Right lobe of liver (tissue), 4 donors: ENCODE results near the gene CEP250.

ENCODE experiments used
- POLR2A ChIP-seq: fragments of 450-650 bp; IDR thresholded peaks from one replicate; pipeline ENCODE4 v1.6.1; 2017; ENCODE audit warnings: antibody characterized with exemption, mild to moderate bottlenecking
- TF ChIP-seq, protein P1 (sequence below), 4 donors: fragments of 200-600 bp in 3 of 4; fragments of 450-650 bp in 1 of 4; IDR thresholded peaks; one replicate each; pipeline versions ENCODE4 v1.5.1 to v1.8.0; 2016 to 2022; ENCODE audit warnings: antibody characterized with exemption in 4 of 4, mild to moderate bottlenecking in 2 of 4
- donor health status: DM: no; HTN: no; CAD: no.
- donor health status: DM: no; HTN: no; CAD: no.
- donor health status: DM: no; HTN: yes; CAD: no.

DNA sequence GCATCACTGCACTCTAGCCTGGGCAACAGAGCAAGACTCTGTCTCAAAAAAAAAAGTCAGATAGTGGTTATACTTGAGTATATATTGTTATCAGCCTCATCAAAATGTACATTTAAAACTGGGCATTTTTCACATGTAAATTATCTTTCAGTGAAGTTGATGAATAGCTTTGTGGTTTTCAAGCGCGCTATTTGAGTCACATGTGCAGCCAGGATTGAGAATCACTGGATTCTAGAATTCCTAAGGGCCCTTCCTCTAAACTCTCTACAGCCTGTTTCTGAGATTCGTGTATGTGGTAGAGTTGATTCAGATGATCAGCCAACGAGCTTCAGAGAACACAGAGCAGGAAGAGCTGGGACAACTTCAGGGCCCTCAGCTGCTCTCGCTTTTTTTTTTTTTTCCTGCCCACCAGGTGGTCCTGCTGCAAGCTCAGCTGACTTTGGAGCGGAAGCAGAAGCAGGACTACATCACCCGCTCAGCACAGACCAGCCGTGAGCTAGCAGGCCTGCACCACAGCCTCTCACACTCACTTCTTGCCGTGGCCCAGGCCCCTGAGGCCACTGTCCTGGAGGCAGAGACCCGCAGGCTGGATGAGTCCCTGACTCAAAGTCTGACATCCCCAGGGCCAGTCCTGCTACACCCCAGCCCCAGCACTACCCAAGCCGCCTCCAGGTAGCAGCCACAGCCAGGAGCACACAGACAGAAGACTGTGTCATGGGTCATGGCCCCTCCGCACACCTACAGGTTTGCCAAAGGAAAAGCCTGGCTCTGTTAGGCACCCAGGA lies 55.7 kb downstream of the CEP250 start:
- TF ChIP-seq, protein P1, sequence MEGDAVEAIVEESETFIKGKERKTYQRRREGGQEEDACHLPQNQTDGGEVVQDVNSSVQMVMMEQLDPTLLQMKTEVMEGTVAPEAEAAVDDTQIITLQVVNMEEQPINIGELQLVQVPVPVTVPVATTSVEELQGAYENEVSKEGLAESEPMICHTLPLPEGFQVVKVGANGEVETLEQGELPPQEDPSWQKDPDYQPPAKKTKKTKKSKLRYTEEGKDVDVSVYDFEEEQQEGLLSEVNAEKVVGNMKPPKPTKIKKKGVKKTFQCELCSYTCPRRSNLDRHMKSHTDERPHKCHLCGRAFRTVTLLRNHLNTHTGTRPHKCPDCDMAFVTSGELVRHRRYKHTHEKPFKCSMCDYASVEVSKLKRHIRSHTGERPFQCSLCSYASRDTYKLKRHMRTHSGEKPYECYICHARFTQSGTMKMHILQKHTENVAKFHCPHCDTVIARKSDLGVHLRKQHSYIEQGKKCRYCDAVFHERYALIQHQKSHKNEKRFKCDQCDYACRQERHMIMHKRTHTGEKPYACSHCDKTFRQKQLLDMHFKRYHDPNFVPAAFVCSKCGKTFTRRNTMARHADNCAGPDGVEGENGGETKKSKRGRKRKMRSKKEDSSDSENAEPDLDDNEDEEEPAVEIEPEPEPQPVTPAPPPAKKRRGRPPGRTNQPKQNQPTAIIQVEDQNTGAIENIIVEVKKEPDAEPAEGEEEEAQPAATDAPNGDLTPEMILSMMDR (IDR thresholded peaks at IDR 0.05), result no peak
- TF ChIP-seq POLR2A, result no peak
